K562 (cell line): ENCODE results near the gene SDSL. TPM values are rescaled to one million over a fixed set of nuclear protein-coding genes. Genes with fewer than 3 reads are reported as not detected.

ENCODE experiments used
- ATAC-seq: fragments of 200-7000 bp; cut with Tn5 transposase; 3 replicates; pipeline ENCODE4 v1.9.1; 2020; ENCODE audit warnings: moderate library complexity
- BruUV-seq: library from RNA; stranded (reverse); fragments of 400-500 nt; replicated peaks from 2 replicates; lab custom pipeline; 2021; lab: Mats Ljungman, UMichigan
- CTCF ChIA-PET: fragments of 300-600 bp; formaldehyde crosslinking; extraction: SDS; loops from one replicate; lab custom pipeline; 2021; ENCODE audit warnings: low intra/inter-chr PET ratio; lab: Yijun Ruan, JAX
- POLR2A ChIA-PET: fragments of 300-600, 350-650 bp; sonication (Branson Sonifier 250); formaldehyde crosslinking; extraction: SDS; loops from one replicate; lab custom pipeline; 2021; ENCODE audit warnings: antibody characterized with exemption, inconsistent platforms; lab: Yijun Ruan, JAX
- DNase-seq, 4 experiments: peaks; one replicate each; pipeline versions ENCODE4 v3.0.0 to v3.0.0-alpha.2; 2011 to 2018; ENCODE audit warnings: low spot score in 3 of 4, mixed read lengths in 3 of 4; ENCODE audit errors: extremely low read depth in 1 of 4
- FAIRE-seq: peaks from 2 replicates; lab custom pipeline; 2011; peaks lifted over from hg19 to GRCh38; lab: Jason Lieb, UNC
- H2AFZ ChIP-seq: 2 replicates; pipeline ENCODE4 v1.6.0; 2011; ENCODE audit warnings: low read depth, low read length, control low read depth, inconsistent platforms
- H3K27ac ChIP-seq: fragments of 200-600 bp; 3 replicates; pipeline ENCODE4 v1.8.0; 2011; ENCODE audit warnings: low read depth, mild to moderate bottlenecking, control low read depth, inconsistent platforms, low read length, moderate library complexity, mixed read lengths; ENCODE audit errors: extremely low read depth
- H3K27me3 ChIP-seq, 2 experiments: fragments of 300-600 bp in 1 of 2; 2 replicates in 1 of 2; 3 replicates in 1 of 2; pipeline versions ENCODE4 v1.6.0 to v1.8.0; 2011; ENCODE audit warnings: inconsistent platforms in 2 of 2, low read length in 2 of 2, mild to moderate bottlenecking in 1 of 2, mixed read lengths in 1 of 2, moderate library complexity in 1 of 2; ENCODE audit not compliant: control insufficient read depth in 2 of 2, insufficient read depth in 2 of 2
- H3K36me3 ChIP-seq: fragments of 300-600 bp; 3 replicates; pipeline ENCODE4 v1.8.0; 2011; ENCODE audit warnings: mild to moderate bottlenecking, low read length, inconsistent platforms; ENCODE audit not compliant: control insufficient read depth, insufficient read depth
- H3K4me1 ChIP-seq, 2 experiments: fragments of 200-600 bp in 1 of 2; replicated peaks in 1 of 2; 2 replicates in 1 of 2; 3 replicates in 1 of 2; pipeline versions ENCODE4 v1.5.1 to v1.8.0; 2011; ENCODE audit warnings: inconsistent platforms in 2 of 2, low read length in 2 of 2, mild to moderate bottlenecking in 1 of 2, mixed read lengths in 1 of 2, moderate library complexity in 1 of 2; ENCODE audit not compliant: control insufficient read depth in 2 of 2, insufficient read depth in 2 of 2
- H3K4me2 ChIP-seq: 2 replicates; pipeline ENCODE4 v1.6.1; 2011; ENCODE audit warnings: low read length, control low read depth, inconsistent platforms, mixed read lengths; ENCODE audit not compliant: insufficient read depth
- H3K4me3 ChIP-seq: fragments of 200-600 bp; sonication (generic), shearing (Covaris generic); 2 replicates; pipeline ENCODE4 v1.5.1; 2016; ENCODE audit warnings: control low read depth, inconsistent platforms
- H3K79me2 ChIP-seq: fragments of 200-600 bp; 3 replicates; pipeline ENCODE4 v1.8.0; 2011; ENCODE audit warnings: low read length, inconsistent platforms; ENCODE audit not compliant: control insufficient read depth, insufficient read depth
- H3K9ac ChIP-seq, 2 experiments: 2 replicates each; pipeline versions ENCODE4 v1.6.0 to v1.6.1; 2011; ENCODE audit warnings: low read depth in 2 of 2, low read length in 2 of 2, control low read depth in 1 of 2, inconsistent platforms in 1 of 2, mild to moderate bottlenecking in 1 of 2, mixed read lengths in 1 of 2; ENCODE audit not compliant: insufficient read depth in 1 of 2
- H3K9me1 ChIP-seq: one replicate; pipeline ENCODE4 v1.6.0; 2011; ENCODE audit warnings: inconsistent platforms, mild to moderate bottlenecking, low read length, moderate library complexity; ENCODE audit not compliant: control insufficient read depth, insufficient read depth
- H3K9me3 ChIP-seq: replicated peaks from 2 replicates; pipeline ENCODE4 v1.5.1; 2011; ENCODE audit warnings: low read depth, low read length, inconsistent platforms; ENCODE audit not compliant: control insufficient read depth, insufficient read depth
- H4K20me1 ChIP-seq: replicated peaks from 2 replicates; pipeline ENCODE4 v1.6.1; 2011; ENCODE audit warnings: low read length, inconsistent platforms, mixed read lengths; ENCODE audit not compliant: control insufficient read depth, insufficient read depth
- FOSL1 ChIP-seq: fragments of 200-800 bp; sonication (Bioruptor generic); conservative IDR thresholded peaks from 2 replicates; pipeline ENCODE4 v1.6.1; 2016; ENCODE audit warnings: missing genetic modification characterization, missing compliant biosample characterization
- FOXA3 ChIP-seq, 2 experiments: fragments of 450-650 bp in 1 of 2; sonication (generic) in 1 of 2; formaldehyde crosslinking; IDR thresholded peaks in 1 of 2; conservative IDR thresholded peaks in 1 of 2; 2 replicates each; pipeline versions ENCODE4 v1.4.0 to v1.8.0; 2020 to 2022; ENCODE audit warnings: mild to moderate bottlenecking in 2 of 2, missing genetic modification reagents in 1 of 2
- HMGN3 ChIP-seq: IDR thresholded peaks from 2 replicates; pipeline ENCODE4 v1.6.1; 2011; ENCODE audit warnings: borderline replicate concordance, low read depth, mild to moderate bottlenecking, mixed read lengths, low read length; ENCODE audit not compliant: insufficient read length; ENCODE audit errors: extremely low read depth
- MTA2 ChIP-seq: fragments of 450-650 bp; IDR thresholded peaks from 2 replicates; pipeline ENCODE4 v1.6.1; 2016; ENCODE audit warnings: low read depth
- PATZ1 ChIP-seq: fragments of 250-450 bp; sonication (Bioruptor Pico); IDR thresholded peaks from 2 replicates; pipeline ENCODE4 v1.5.0; 2020; ENCODE audit warnings: mild to moderate bottlenecking, borderline replicate concordance
- POLR2AphosphoS5 ChIP-seq: IDR thresholded peaks from 2 replicates; pipeline ENCODE4 v1.6.1; 2011; ENCODE audit warnings: mild to moderate bottlenecking, low read depth, low read length, moderate library complexity; ENCODE audit not compliant: control insufficient read depth, insufficient read depth
- PPARD ChIP-seq: fragments of 250-450 bp; sonication (Bioruptor Pico); IDR thresholded peaks from 2 replicates; pipeline ENCODE4 v1.8.0; 2022; ENCODE audit warnings: inconsistent platforms, mild to moderate bottlenecking, moderate library complexity
- SOX6 ChIP-seq: fragments of 450-650 bp; IDR thresholded peaks from 2 replicates; pipeline ENCODE4 v1.6.1; 2014; ENCODE audit warnings: mild to moderate bottlenecking
- TFAP4 ChIP-seq: sonication (generic); formaldehyde crosslinking; IDR thresholded peaks from 2 replicates; pipeline ENCODE4 v1.8.0; 2022; ENCODE audit warnings: missing genetic modification reagents, mild to moderate bottlenecking, moderate library complexity, borderline replicate concordance
- ZBTB7A ChIP-seq: IDR thresholded peaks from 2 replicates; pipeline ENCODE4 v1.6.1; 2011; ENCODE audit warnings: low read depth, mild to moderate bottlenecking, low read length, moderate library complexity, borderline replicate concordance; ENCODE audit not compliant: control insufficient read depth
- ZMIZ1 ChIP-seq, 2 experiments: fragments of 150-350 bp in 1 of 2; IDR thresholded peaks; 2 replicates each; pipeline ENCODE4 v1.6.1; 2012 to 2016; ENCODE audit warnings: low read depth in 2 of 2, low read length in 2 of 2, mild to moderate bottlenecking in 1 of 2, moderate library complexity in 1 of 2
- ZNF175 ChIP-seq: fragments of 200-800 bp; sonication (Bioruptor generic); IDR thresholded peaks from 2 replicates; pipeline ENCODE4 v1.6.1; 2016; ENCODE audit warnings: low read depth, mild to moderate bottlenecking, missing genetic modification characterization, missing compliant biosample characterization
- ZNF239 ChIP-seq: fragments of 250-450 bp; sonication (Bioruptor Pico); IDR thresholded peaks from 2 replicates; pipeline ENCODE4 v1.4.0; 2020; ENCODE audit warnings: mild to moderate bottlenecking
- ZNF766 ChIP-seq: fragments of 200-800 bp; sonication (Bioruptor generic); conservative IDR thresholded peaks from 2 replicates; pipeline ENCODE4 v1.6.1; 2016; ENCODE audit warnings: missing genetic modification characterization, missing compliant biosample characterization
- ZNF77 ChIP-seq: fragments of 250-450 bp; sonication (Bioruptor Pico); IDR thresholded peaks from 2 replicates; pipeline ENCODE4 v1.5.0; 2020
- WGBS: fragments of 100-300 bp; shearing (Covaris generic); methylation state at CpG from one replicate; pipeline ENCODE4 v1.1.6; 2016; ENCODE audit warnings: low coverage, mixed read lengths; ENCODE audit not compliant: insufficient coverage; ENCODE audit errors: missing lambda C conversion rate; 5-methylcytosine and 5-hydroxymethylcytosine counted together
- in situ Hi-C: fragments of 300-500 bp; cut with MboI; formaldehyde crosslinking; loops from 4 replicates; pipeline ENCODE4 v1.15.0; 2018; ENCODE audit warnings: inconsistent platforms, mixed read lengths
- intact Hi-C: fragments of 100-400 bp; cut with micrococcal nuclease; formaldehyde crosslinking; loops from 2 replicates; pipeline ENCODE4 v1.14.2; 2022
- polyA plus RNA-seq, 8 experiments: library from polyadenylated mRNA; depleted of rRNA in 4 of 8; stranded (reverse) in 5 of 8; unstranded in 3 of 8; fragments of >200 nt; fragmentation: Nextera tagmentation in 2 of 8; fragmentation: Illumina TruSeq in 1 of 8; extraction: Ambion mirVana in 2 of 8; extraction: Trizol in 1 of 8; gene quantifications; 2 replicates each; pipeline versions ENCODE4 v1.2.1 to v1.2.3, GENCODE V29; 2011 to 2014; ENCODE audit warnings: inconsistent platforms in 1 of 8, missing spikeins in 1 of 8
- total RNA-seq, 7 experiments: library from RNA; depleted of rRNA in 6 of 7; stranded (reverse); fragments of >200 nt in 6 of 7; fragmentation: Illumina TruSeq in 2 of 7; extraction: Trizol in 2 of 7; gene quantifications; 2 replicates each; pipeline versions ENCODE4 v1.2.1 to v1.2.3, GENCODE V29; 2011 to 2021; ENCODE audit warnings: low replicate concordance in 1 of 7

SDSL gene
- total and polyA plus RNA-seq, 9 of the 15 experiments (the other 6 are each of a cell fraction or from before 2014, with no cell fraction given), result 0.31 to 11.0 (median 7.4) TPM

- POLR2A ChIA-PET, result no interaction called here
- Histone ChIP-seq H4K20me1 (peaks cover 13% of the 10 kb centered on the region), H3K79me2 (no peaks in the 10 kb centered on the region), H3K4me1 (peaks cover 0 to 56% of the 10 kb centered on the region in 2 experiments; a peak in 3 of 5 replicates), H3K36me3 (no peaks in the 10 kb centered on the region), H3K4me2 (no peak overlapping the region), H2AFZ (no peak overlapping the region), H3K4me3 (no peak overlapping the region), H3K27ac (no peak overlapping the region), H3K27me3 (peaks cover 42 to 58% of the 10 kb centered on the region in 2 experiments), H3K9me3 (no peaks in the 10 kb centered on the region), H3K9ac (no peak overlapping the region; a peak in 1 of 4 replicates), H3K9me1 (no peaks in the 10 kb centered on the region)
- no peak for ATAC-seq
- CTCF ChIA-PET, result interaction anchor here (2.8 kb wide), 1 partner anchor 268 kb away, joined by 11 read pairs; no protein-coding TSS in a partner anchor
- WGBS, result 48% methylated on average over 35 of the region's 57 CpGs
- in situ Hi-C loops (no loop called here), intact Hi-C loops (loop anchor here (5.0 to 10.0 kb wide), 3 partner anchors 121 to 448 kb away; no protein-coding TSS in a partner anchor)
- FAIRE-seq, result no peak
- DNase-seq, result no peak
- no TSS peak for BruUV-seq
- TF ChIP-seq ZNF239 (CRISPR knock-in tag) (no peak), ZNF77 (CRISPR knock-in tag) (no peak), SOX6 (no peak), ZBTB7A (no peak), FOXA3 (CRISPR knock-in tag; conservative IDR thresholded peaks at IDR 0.05 in 1 of 2, IDR thresholded peaks at IDR 0.05 in 1 of 2) (no peak), PATZ1 (no peak), ZNF766 (CRISPR knock-in tag) (no peak), FOSL1 (tag) (no peak), PPARD (CRISPR knock-in tag) (no peak), HMGN3 (no peak), ZMIZ1 (IDR thresholded peaks at IDR 0.05; ENCODE audit: low read depth in 2 of 2, low read length in 2 of 2) (no peak), ZNF175 (CRISPR knock-in tag) (no peak), TFAP4 (CRISPR knock-in tag) (no peak), POLR2AphosphoS5 (no peak), MTA2 (no peak)
These were observed 41.7 kb downstream of the SDSL start for GRCh38 chr12:113463746-113464451.
